ENCODE measurements around the gene FBXO40.

DNA sequence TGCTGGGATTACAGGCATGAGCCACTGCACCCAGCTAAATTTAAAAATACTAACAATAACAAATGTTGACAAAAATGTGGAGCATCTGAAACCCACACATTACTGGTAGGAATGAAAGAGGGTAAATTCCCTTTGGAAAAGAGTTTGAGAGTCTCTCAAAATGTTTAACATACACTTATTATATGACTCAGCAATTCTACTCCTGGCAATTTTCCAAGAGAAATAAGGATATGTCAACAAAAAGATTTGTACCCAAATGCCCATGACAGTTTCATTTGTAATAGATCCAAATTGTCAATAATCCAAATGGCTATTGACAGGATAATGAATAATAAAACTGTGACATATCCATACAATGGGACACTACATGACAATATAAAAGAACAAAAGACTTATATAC, 58.5 kb downstream of the FBXO40 start:
- TF ChIP-seq, protein P1, sequence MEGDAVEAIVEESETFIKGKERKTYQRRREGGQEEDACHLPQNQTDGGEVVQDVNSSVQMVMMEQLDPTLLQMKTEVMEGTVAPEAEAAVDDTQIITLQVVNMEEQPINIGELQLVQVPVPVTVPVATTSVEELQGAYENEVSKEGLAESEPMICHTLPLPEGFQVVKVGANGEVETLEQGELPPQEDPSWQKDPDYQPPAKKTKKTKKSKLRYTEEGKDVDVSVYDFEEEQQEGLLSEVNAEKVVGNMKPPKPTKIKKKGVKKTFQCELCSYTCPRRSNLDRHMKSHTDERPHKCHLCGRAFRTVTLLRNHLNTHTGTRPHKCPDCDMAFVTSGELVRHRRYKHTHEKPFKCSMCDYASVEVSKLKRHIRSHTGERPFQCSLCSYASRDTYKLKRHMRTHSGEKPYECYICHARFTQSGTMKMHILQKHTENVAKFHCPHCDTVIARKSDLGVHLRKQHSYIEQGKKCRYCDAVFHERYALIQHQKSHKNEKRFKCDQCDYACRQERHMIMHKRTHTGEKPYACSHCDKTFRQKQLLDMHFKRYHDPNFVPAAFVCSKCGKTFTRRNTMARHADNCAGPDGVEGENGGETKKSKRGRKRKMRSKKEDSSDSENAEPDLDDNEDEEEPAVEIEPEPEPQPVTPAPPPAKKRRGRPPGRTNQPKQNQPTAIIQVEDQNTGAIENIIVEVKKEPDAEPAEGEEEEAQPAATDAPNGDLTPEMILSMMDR (IDR thresholded peaks at IDR 0.05; ENCODE audit: borderline replicate concordance, extremely low read depth, low read length, poor library complexity, severe bottlenecking): no peak
- no peak for TF ChIP-seq EZH2 (IDR thresholded peaks at IDR 0.05; ENCODE audit: borderline replicate concordance, low read depth, low read length, severe bottlenecking)

Data from DND-41 (cell line).